PC-9 (cell line): ENCODE data around the gene KCNK17. TPM values are rescaled to one million over a fixed set of nuclear protein-coding genes. Genes with fewer than 3 reads are reported as not detected.

Source experiments
- Bru-seq: library from RNA; stranded (reverse); fragments of 400-500 nt; gene quantifications from one replicate; lab custom pipeline; 2021; lab: Mats Ljungman, UMichigan
- BruChase-seq, 2 experiments: library from RNA; stranded (reverse); fragments of 400-500 nt; gene quantifications; one replicate each; lab custom pipeline; 2021; lab: Mats Ljungman, UMichigan
- BruUV-seq: library from RNA; stranded (reverse); fragments of 400-500 nt; replicated peaks from 2 replicates; lab custom pipeline; 2021; lab: Mats Ljungman, UMichigan
- CTCF ChIA-PET: fragments of 300-600 bp; sonication (Branson Sonifier 250); formaldehyde crosslinking; loops from one replicate; lab custom pipeline; 2022; ENCODE audit warnings: antibody characterized with exemption; lab: Charles Lee
- POLR2A ChIA-PET: fragments of 300-600 bp; sonication (Branson Sonifier 250); formaldehyde crosslinking; loops from one replicate; lab custom pipeline; 2022; ENCODE audit warnings: antibody characterized with exemption; ENCODE audit not compliant: unreplicated experiment; lab: Charles Lee
- DNase-seq, 2 experiments: peaks; one replicate each; pipeline versions ENCODE4 v3.0.0 to v3.0.0-alpha.2; 2015 to 2022; ENCODE audit warnings: mixed read lengths in 1 of 2
- H2AFZ ChIP-seq: fragments of 200-600 bp; sonication (generic); 2 replicates; pipeline ENCODE4 v1.8.1; 2017; ENCODE audit warnings: antibody characterized with exemption
- H3F3A ChIP-seq: fragments of 200-600 bp; sonication (generic); 2 replicates; pipeline ENCODE4 v1.8.1; 2017; ENCODE audit warnings: antibody characterized with exemption, mild to moderate bottlenecking, low read depth; ENCODE audit not compliant: insufficient read depth
- H3K27ac ChIP-seq: fragments of 200-600 bp; sonication (generic); 2 replicates; pipeline ENCODE4 v1.6.1; 2016; ENCODE audit warnings: mixed run types
- H3K27me3 ChIP-seq: fragments of 200-600 bp; sonication (generic); 2 replicates; pipeline ENCODE4 v1.6.1; 2016; ENCODE audit warnings: low read depth, mixed run types; ENCODE audit not compliant: insufficient read depth
- H3K36me3 ChIP-seq: fragments of 200-600 bp; sonication (generic); 2 replicates; pipeline ENCODE4 v1.6.1; 2016; ENCODE audit warnings: low read depth, mixed run types
- H3K4me1 ChIP-seq: fragments of 200-600 bp; sonication (generic); replicated peaks from 2 replicates; pipeline ENCODE4 v1.6.1; 2016; ENCODE audit warnings: mixed run types; ENCODE audit not compliant: insufficient read depth
- H3K4me2 ChIP-seq: fragments of 200-600 bp; sonication (generic); 2 replicates; pipeline ENCODE4 v1.6.1; 2017; ENCODE audit warnings: mixed run types
- H3K4me3 ChIP-seq: fragments of 200-600 bp; sonication (generic); 2 replicates; pipeline ENCODE4 v1.6.1; 2016; ENCODE audit warnings: mixed run types
- H3K79me2 ChIP-seq: fragments of 200-600 bp; sonication (generic); 2 replicates; pipeline ENCODE4 v1.6.1; 2017; ENCODE audit warnings: low read depth, mixed run types
- H3K9me2 ChIP-seq: fragments of 200-600 bp; sonication (generic); 2 replicates; pipeline ENCODE4 v1.8.1; 2017; ENCODE audit warnings: mild to moderate bottlenecking; ENCODE audit not compliant: insufficient read depth
- H3K9me3 ChIP-seq: fragments of 200-600 bp; sonication (generic); 2 replicates; pipeline ENCODE4 v1.8.1; 2016; ENCODE audit warnings: low read depth; ENCODE audit not compliant: insufficient read depth
- H4K20me1 ChIP-seq: fragments of 200-600 bp; sonication (generic); 2 replicates; pipeline ENCODE4 v1.8.1; 2017; ENCODE audit not compliant: insufficient read depth
- CTCF ChIP-seq: fragments of 200-600 bp; sonication (generic); conservative IDR thresholded peaks from 2 replicates; pipeline ENCODE4 v1.6.1; 2017; ENCODE audit warnings: mixed run types, antibody characterized with exemption, mild to moderate bottlenecking, moderate library complexity
- EZH2 ChIP-seq: fragments of 200-600 bp; sonication (generic); IDR thresholded peaks from 2 replicates; pipeline ENCODE4 v1.8.0; 2017; ENCODE audit warnings: antibody characterized with exemption, low read depth
- intact Hi-C: fragments of 100-400 bp; cut with micrococcal nuclease; formaldehyde crosslinking; loops from one replicate; pipeline ENCODE4 v1.10.0; 2022; ENCODE audit not compliant: unreplicated experiment
- long read RNA-seq: library from polyadenylated mRNA; stranded (forward); transcript quantifications from one replicate; pipeline ENCODE4 v2.0.0, GENCODE V29; 2022
- total RNA-seq: library from RNA; stranded (reverse); gene quantifications from 2 replicates; pipeline ENCODE4 v1.2.3, GENCODE V29; 2021

Gene KCNK17
- total RNA-seq: not detected in 2 replicates
- Bru-seq, nascent RNA: not detected
- percentile 5 among the genes with signal in this experiment for BruChase-seq, experiment 1, labeled RNA remaining after a 2-hour chase
- BruChase-seq, experiment 2, labeled RNA remaining after a 6-hour chase: not detected
- long read RNA-seq: 0 reads

GRCh38 chr6:39314273-39314795, at the start of gene KCNK17:
Gene KCNK17 (minus strand): TSS chr6:39314419. CDS start chr6:39314320, 99 bp downstream.
- H3K27me3 ChIP-seq: peaks cover 64% of the 10 kb centered on the region
- H2AFZ ChIP-seq: no peak within 1 kb of the TSS
- no peak within 1 kb of the TSS for H3K4me2 ChIP-seq
- POLR2A ChIA-PET: no interaction called here
- H3K9me2 ChIP-seq: no peaks in the 10 kb centered on the region
- no peaks in the 10 kb centered on the region for H4K20me1 ChIP-seq
- H3F3A ChIP-seq: no peaks in the 10 kb centered on the region
- no peak within 1 kb of the TSS for H3K4me3 ChIP-seq
- H3K79me2 ChIP-seq: no peaks in the 10 kb centered on the region
- no TSS peak for BruUV-seq
- no peaks in the 10 kb centered on the region for H3K4me1 ChIP-seq
- no peak within 1 kb of the TSS for H3K27ac ChIP-seq
- no peak for DNase-seq
- CTCF ChIA-PET: no interaction called here
- no peaks in the 10 kb centered on the region for H3K36me3 ChIP-seq
- intact Hi-C loops: no loop called here
- H3K9me3 ChIP-seq: no peaks in the 10 kb centered on the region
- TF ChIP-seq CTCF: no peak
- no peak for TF ChIP-seq EZH2

DNA sequence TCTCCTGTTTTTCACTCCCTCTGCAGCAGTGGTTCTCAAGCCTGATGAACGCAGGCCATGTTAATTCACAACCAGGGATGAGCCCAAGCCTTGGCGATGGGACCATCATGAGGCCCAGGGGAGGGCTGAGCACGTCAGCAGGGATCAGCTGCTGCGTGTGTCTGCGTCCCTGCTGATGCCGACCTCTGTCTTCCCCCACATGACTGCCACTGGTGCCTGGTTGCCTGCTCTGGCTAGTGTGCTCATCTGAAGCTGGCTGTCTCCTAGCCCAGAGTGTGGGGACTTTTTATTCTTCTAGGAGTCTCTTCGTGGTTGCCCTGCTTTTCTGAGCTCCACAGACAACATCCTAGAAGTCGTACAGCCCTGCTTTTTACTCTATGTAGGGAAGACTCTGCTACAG, 49.1 kb upstream of the KCNK17 start:
- no peak for DNase-seq
- no peak overlapping the region for H3K4me2 ChIP-seq
- no peaks in the 10 kb centered on the region for H3F3A ChIP-seq
- H3K4me1 ChIP-seq: no peaks in the 10 kb centered on the region
- intact Hi-C loops: no loop called here
- no peak overlapping the region for H3K4me3 ChIP-seq
- no peaks in the 10 kb centered on the region for H3K9me3 ChIP-seq
- POLR2A ChIA-PET: no interaction called here
- TF ChIP-seq CTCF (no peak), EZH2 (no peak)
- peaks cover 64% of the 10 kb centered on the region for H3K27me3 ChIP-seq
- H2AFZ ChIP-seq: no peak overlapping the region
- no peaks in the 10 kb centered on the region for H3K36me3 ChIP-seq
- no peaks in the 10 kb centered on the region for H4K20me1 ChIP-seq
- H3K79me2 ChIP-seq: no peaks in the 10 kb centered on the region
- no peak overlapping the region for H3K27ac ChIP-seq
- BruUV-seq: no TSS peak
- H3K9me2 ChIP-seq: no peaks in the 10 kb centered on the region
- CTCF ChIA-PET: interaction anchor here (0.6 kb wide), 1 partner anchor 425 kb away, joined by 6 read pairs; no protein-coding TSS in a partner anchor

- ChIA-PET POLR2A (no interaction called here), CTCF (no interaction called here)
- no peaks in the 10 kb centered on the region for H3F3A ChIP-seq
- no peaks in the 10 kb centered on the region for H4K20me1 ChIP-seq
- BruUV-seq: no TSS peak
- H2AFZ ChIP-seq: no peak overlapping the region
- H3K4me2 ChIP-seq: no peak overlapping the region
- no peaks in the 10 kb centered on the region for H3K79me2 ChIP-seq
- H3K4me1 ChIP-seq: no peaks in the 10 kb centered on the region
- H3K36me3 ChIP-seq: no peaks in the 10 kb centered on the region
- no peak for DNase-seq
- no peaks in the 10 kb centered on the region for H3K9me2 ChIP-seq
- intact Hi-C loops: no loop called here
- H3K27ac ChIP-seq: no peak overlapping the region
- H3K9me3 ChIP-seq: no peaks in the 10 kb centered on the region
- no peak overlapping the region for H3K4me3 ChIP-seq
- TF ChIP-seq CTCF (no peak), EZH2 (no peak)
- H3K27me3 ChIP-seq: peaks cover 56% of the 10 kb centered on the region
Measured at GRCh38 chr6:39362487-39362865, 48.3 kb upstream of the KCNK17 start.
